Measurements from ENCODE around the gene SIL1.

SIL1 gene

DNA sequence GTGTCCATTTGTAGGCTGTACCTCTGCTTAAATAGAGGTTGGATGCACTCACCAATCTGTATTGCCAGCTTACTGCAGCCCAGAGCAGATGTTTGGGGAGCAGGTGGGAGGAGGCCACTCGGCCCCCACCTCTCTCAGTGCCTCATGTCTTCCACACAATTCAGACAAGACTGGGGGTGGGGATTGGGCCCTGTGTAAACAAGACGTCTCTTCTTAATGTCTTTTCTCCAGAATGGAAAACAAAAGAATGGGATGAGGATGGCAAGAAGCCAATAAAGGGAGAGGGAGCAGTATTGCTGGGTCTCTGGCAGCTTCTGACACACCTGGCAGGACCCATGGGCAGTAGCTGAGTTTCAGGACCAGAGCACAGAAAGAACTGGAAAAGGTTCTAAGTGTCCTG lies 64.9 kb downstream of the SIL1 start:
- no peak for DNase-seq (ENCODE audit: low read depth)
- H3K4me3 ChIP-seq (ENCODE audit: control insufficient read depth, low read depth, low read length), result no peak overlapping the region
- TF ChIP-seq, protein P1, sequence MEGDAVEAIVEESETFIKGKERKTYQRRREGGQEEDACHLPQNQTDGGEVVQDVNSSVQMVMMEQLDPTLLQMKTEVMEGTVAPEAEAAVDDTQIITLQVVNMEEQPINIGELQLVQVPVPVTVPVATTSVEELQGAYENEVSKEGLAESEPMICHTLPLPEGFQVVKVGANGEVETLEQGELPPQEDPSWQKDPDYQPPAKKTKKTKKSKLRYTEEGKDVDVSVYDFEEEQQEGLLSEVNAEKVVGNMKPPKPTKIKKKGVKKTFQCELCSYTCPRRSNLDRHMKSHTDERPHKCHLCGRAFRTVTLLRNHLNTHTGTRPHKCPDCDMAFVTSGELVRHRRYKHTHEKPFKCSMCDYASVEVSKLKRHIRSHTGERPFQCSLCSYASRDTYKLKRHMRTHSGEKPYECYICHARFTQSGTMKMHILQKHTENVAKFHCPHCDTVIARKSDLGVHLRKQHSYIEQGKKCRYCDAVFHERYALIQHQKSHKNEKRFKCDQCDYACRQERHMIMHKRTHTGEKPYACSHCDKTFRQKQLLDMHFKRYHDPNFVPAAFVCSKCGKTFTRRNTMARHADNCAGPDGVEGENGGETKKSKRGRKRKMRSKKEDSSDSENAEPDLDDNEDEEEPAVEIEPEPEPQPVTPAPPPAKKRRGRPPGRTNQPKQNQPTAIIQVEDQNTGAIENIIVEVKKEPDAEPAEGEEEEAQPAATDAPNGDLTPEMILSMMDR (conservative IDR thresholded peaks at IDR 0.05; ENCODE audit: control insufficient read depth, insufficient read depth, low read depth, low read length), result no peak

DNA sequence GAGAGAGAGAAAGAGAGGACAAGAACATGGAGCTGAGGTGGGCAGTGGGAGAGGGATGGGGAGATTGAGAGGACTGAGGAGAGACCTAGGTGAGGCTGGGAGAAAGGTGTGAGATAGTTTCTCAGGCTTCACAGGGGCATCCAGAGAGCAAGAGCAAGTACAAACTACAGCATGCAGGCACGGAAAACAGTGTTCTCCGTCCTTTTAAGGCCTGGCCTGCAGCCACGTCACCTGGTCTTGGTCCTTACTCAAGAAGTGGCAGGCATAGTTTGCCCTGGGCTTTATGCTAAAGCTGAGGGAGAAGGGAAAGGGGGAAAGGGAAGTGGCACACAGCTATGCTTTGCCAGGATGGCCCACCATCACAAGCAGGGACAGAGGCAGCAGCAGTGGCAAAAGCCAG lies 65.7 kb downstream of the SIL1 start:
- TF ChIP-seq, protein P1 (conservative IDR thresholded peaks at IDR 0.05; ENCODE audit: control insufficient read depth, insufficient read depth, low read depth, low read length), result no peak
- no peak overlapping the region for H3K4me3 ChIP-seq (ENCODE audit: control insufficient read depth, low read depth, low read length)
- no peak for DNase-seq (ENCODE audit: low read depth)

DNA sequence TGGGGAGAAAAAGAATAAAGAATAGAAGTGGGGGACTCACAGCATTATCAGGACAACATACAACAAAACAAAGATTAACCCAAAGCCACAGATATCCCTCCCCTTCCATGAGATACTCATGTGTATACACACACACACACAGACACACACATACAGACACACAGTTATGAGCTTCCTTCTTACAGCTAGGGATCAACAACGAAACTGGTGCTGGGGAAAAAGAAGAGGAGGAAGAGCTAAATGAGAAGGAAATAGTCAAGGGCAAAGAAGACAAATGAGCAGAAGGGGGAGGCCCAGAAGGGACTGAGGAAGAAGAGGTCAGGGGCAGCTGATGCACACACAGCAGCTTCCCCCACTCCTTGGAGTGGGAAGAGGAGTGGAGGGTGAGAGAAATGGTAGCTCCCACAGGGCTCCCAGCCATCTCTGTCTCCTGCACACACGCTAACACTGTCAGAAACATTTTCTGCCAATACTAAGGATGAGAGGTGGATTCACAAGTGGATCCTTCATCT lies 66.2 kb downstream of the SIL1 start:
- DNase-seq (ENCODE audit: low read depth), result no peak

DNA sequence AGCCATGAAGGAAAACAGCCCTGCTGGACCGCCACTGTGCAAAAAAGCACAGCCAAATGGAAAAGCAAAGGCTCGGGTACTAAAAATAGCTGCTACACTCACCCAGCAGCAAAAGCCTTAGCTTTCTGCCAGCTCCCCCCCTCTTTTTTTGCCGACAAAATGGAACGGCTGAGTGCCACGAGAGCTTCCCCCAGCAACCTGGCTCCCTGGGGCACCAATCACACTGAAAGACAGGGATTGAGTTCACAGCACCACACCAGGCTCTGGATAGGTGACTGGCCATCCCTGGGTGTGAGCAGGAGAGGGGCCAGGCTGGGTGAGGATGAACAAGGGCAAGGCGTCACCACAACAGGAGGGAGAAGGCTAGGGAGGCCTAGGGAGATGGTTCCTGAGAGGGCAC lies 66.7 kb downstream of the SIL1 start:
- H3K4me3 ChIP-seq (ENCODE audit: control insufficient read depth, low read depth, low read length), result no peak overlapping the region
- no peak for DNase-seq (ENCODE audit: low read depth)
- TF ChIP-seq, protein P1 (conservative IDR thresholded peaks at IDR 0.05; ENCODE audit: control insufficient read depth, insufficient read depth, low read depth, low read length), result no peak

More for the DNA sequence above, 66.2 kb downstream of the SIL1 start:
- TF ChIP-seq, protein P1 (conservative IDR thresholded peaks at IDR 0.05; ENCODE audit: control insufficient read depth, insufficient read depth, low read depth, low read length), result no peak
- no peak overlapping the region for H3K4me3 ChIP-seq (ENCODE audit: control insufficient read depth, low read depth, low read length)

DNA sequence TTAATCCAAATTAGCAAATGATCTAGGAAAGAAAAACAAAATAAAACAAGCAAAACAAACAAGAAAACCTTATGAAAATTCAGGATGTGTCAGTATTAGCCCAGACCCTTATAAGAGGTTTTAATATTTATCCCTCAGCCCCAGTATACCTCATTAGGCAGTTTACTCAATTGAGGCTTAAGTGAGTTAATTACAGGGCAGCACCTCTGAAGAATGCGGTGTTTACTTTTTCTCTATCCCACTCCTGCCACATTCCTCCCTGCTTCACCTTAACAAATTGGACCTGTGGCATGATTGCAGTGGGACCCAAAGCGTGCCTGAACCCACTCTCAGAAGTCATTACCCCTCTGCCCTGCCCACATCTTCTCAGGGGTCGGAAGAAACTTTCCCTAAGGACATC lies 67.1 kb downstream of the SIL1 start:
- no peak for DNase-seq (ENCODE audit: low read depth)
- no peak overlapping the region for H3K4me3 ChIP-seq (ENCODE audit: control insufficient read depth, low read depth, low read length)
- TF ChIP-seq, protein P1 (conservative IDR thresholded peaks at IDR 0.05; ENCODE audit: control insufficient read depth, insufficient read depth, low read depth, low read length), result no peak

- DNase-seq (ENCODE audit: low read depth), result no peak
- no peak overlapping the region for H3K4me3 ChIP-seq (ENCODE audit: control insufficient read depth, low read depth, low read length)
- TF ChIP-seq, protein P1 (conservative IDR thresholded peaks at IDR 0.05; ENCODE audit: control insufficient read depth, insufficient read depth, low read depth, low read length), result no peak
Observed at GRCh38 chr5:139130214-139130613, 68.0 kb downstream of the SIL1 start.

GRCh38 chr5:139126711-139127111 lies 71.5 kb downstream of the SIL1 start:
- no peak overlapping the region for H3K4me3 ChIP-seq (ENCODE audit: control insufficient read depth, low read depth, low read length)
- TF ChIP-seq, protein P1 (conservative IDR thresholded peaks at IDR 0.05; ENCODE audit: control insufficient read depth, insufficient read depth, low read depth, low read length), result no peak
- DNase-seq (ENCODE audit: low read depth), result no peak

Data from fibroblast of mammary gland (primary cell).